NCI-H2029 treated with DMSO at 0.1 percent for 48 hours (cell line): ENCODE data around the gene ABRAXAS1.

Source experiments
- DNase-seq: peaks from one replicate; lab custom pipeline; 2025; lab: John Stamatoyannopoulos, UW

The ABRAXAS1 gene

GRCh38 chr4:83454686-83455085 is 30.2 kb downstream of the ABRAXAS1 start:
- no peak for DNase-seq

- DNase-seq = no peak
These were observed 35.9 kb downstream of the ABRAXAS1 start for GRCh38 chr4:83449009-83449408.

- DNase-seq = no peak
These were observed 44.0 kb downstream of the ABRAXAS1 start for GRCh38 chr4:83440899-83441298.

- no peak for DNase-seq
These were observed 44.6 kb downstream of the ABRAXAS1 start for GRCh38 chr4:83440148-83440814.

GRCh38 chr4:83438719-83439118 is 46.2 kb downstream of the ABRAXAS1 start:
- no peak for DNase-seq

- DNase-seq = no peak
These were observed 48.2 kb downstream of the ABRAXAS1 start for GRCh38 chr4:83436680-83437079.

GRCh38 chr4:83431200-83431599 is 53.7 kb downstream of the ABRAXAS1 start:
- no peak for DNase-seq

DNA sequence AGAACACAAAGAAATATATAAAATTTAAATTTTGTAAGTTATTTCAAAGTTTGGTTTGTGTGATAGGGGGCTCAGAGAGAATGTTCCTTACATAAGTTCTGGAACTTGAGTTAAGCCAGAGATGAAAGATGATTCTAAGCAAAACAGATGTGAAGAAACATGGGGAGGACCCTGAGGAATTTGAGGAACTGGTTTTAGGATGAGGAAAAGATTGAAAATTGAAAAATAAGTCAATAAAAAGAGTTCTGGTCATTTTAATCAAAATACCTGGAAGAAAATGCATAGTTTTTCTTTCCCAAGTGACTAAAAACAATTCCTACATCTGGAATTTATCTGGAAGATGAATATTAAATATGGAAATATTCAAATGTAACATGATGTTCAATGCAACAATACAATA is 66.7 kb downstream of the ABRAXAS1 start:
- DNase-seq = no peak

GRCh38 chr4:83417566-83417965 is 67.3 kb downstream of the ABRAXAS1 start:
- no peak for DNase-seq

DNA sequence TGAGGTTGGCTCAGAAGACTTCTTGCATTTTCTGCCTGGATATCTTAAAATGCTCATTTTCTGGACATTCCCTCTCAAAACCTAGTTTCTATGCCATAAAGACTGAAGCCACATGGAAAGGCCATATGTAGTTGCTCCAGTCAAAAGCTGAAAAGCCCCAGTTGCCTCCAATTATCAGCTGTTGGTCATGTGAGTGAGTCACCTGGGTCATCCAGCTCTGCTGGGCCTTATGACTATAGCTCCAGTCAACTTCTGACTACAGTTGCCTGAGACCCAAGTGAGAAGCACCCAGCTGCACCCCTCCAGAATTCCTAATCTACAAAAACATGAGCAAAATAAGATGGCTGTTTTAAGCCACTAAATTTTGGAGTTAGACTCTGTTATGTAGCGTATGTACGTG is 71.2 kb downstream of the ABRAXAS1 start:
- DNase-seq = no peak
